Spleen (tissue), 7 donors: Measurements from ENCODE around the gene FOXJ2.

Source experiments
- POLR2A ChIP-seq, 3 donors: fragments of 450-650 bp; IDR thresholded peaks; one replicate each; pipeline ENCODE4 v1.5.1; 2017; ENCODE audit warnings: antibody characterized with exemption in 3 of 3, mild to moderate bottlenecking in 1 of 3
- TF ChIP-seq, protein P1 (sequence below), 11 experiments: fragments of 200-600 bp in 7 of 11; fragments of 450-650 bp in 4 of 11; sonication (generic) in 4 of 11; IDR thresholded peaks in 8 of 11; conservative IDR thresholded peaks in 3 of 11; 1 replicate in 7 of 11; 2 replicates in 4 of 11; pipeline versions ENCODE4 v1.4.0 to v1.8.0; 2016 to 2021; ENCODE audit warnings: antibody characterized with exemption in 11 of 11, inconsistent platforms in 4 of 11, mild to moderate bottlenecking in 1 of 11
- donor health status: DM: no; HTN: no; CAD: no; lungs with moderate emphysema.
- donor health status: DM: no; HTN: no; CAD: no.
- donor health status: DM: no; HTN: no; CAD: no.

GRCh38 chr12:8065991-8066594 is 33.6 kb downstream of the FOXJ2 start, which contains the start of gene C3AR1:
- TF ChIP-seq, protein P1, sequence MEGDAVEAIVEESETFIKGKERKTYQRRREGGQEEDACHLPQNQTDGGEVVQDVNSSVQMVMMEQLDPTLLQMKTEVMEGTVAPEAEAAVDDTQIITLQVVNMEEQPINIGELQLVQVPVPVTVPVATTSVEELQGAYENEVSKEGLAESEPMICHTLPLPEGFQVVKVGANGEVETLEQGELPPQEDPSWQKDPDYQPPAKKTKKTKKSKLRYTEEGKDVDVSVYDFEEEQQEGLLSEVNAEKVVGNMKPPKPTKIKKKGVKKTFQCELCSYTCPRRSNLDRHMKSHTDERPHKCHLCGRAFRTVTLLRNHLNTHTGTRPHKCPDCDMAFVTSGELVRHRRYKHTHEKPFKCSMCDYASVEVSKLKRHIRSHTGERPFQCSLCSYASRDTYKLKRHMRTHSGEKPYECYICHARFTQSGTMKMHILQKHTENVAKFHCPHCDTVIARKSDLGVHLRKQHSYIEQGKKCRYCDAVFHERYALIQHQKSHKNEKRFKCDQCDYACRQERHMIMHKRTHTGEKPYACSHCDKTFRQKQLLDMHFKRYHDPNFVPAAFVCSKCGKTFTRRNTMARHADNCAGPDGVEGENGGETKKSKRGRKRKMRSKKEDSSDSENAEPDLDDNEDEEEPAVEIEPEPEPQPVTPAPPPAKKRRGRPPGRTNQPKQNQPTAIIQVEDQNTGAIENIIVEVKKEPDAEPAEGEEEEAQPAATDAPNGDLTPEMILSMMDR (IDR thresholded peaks at IDR 0.05 in 8 of 11, conservative IDR thresholded peaks at IDR 0.05 in 3 of 11) = no peak
- TF ChIP-seq POLR2A (IDR thresholded peaks at IDR 0.05) = no peak
